Epithelial cell of proximal tubule (primary cell): ENCODE measurements around the gene MYBBP1A. TPM values are rescaled to one million over a fixed set of nuclear protein-coding genes. Genes with fewer than 3 reads are reported as not detected.
"Not testable (repeated sequence)": the region's sequence is repeated elsewhere in the genome, so short reads cannot be mapped to it uniquely, and the experiment has no call there.

Experiments
- DNase-seq: peaks from one replicate; pipeline ENCODE4 v3.0.0-alpha.2; 2011; ENCODE audit warnings: low read depth
- H3K4me3 ChIP-seq: 2 replicates; pipeline ENCODE4 v1.5.1; 2011; ENCODE audit warnings: low read depth, mild to moderate bottlenecking, low read length
- total RNA-seq: library from RNA; depleted of rRNA; stranded (reverse); fragments of >200 nt; gene quantifications from 2 replicates; pipeline ENCODE4 v1.2.3, GENCODE V29; 2015
- TF ChIP-seq, protein P1 (sequence below): conservative IDR thresholded peaks from 2 replicates; pipeline ENCODE4 v1.5.1; 2012; ENCODE audit warnings: low read depth, mild to moderate bottlenecking, low read length

The MYBBP1A gene
- total RNA-seq, 1 donor from 2014 or later = 70.9 TPM

DNA sequence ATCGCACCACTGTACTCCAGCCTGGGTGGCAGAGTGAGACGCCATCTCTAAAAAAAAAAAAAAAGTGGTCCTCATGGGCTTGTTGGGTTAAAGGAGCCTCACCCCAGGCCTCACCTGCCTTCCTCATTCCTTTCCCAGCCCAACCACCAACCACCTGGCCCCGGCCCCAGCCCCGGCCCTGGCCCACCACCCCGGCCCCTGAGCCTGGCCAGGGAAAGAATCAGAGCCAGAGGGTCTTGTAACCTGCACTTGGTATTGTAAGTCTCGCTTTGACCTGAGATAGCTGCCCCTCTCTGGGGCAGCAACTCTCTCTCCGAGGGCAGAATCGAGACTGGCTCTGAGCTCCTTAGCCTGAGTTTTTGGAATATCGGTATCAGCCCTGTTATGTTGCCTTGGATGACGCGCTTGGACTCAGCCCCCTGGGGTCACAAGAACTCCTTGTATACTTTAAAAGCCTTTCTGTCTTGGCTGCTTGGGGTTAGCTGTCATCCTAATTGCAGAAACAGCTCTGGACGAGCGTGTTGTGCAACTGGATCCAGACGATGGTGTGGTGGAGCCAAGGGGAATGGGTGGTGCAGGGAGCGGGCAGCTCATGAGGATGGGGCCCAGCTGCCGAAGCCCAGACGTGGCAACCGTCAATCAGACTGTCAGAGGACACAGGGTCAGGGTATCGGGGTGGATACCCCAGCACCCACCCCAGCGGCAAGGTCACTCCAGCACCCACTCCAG lies 43.8 kb upstream of the MYBBP1A start:
- TF ChIP-seq, protein P1, sequence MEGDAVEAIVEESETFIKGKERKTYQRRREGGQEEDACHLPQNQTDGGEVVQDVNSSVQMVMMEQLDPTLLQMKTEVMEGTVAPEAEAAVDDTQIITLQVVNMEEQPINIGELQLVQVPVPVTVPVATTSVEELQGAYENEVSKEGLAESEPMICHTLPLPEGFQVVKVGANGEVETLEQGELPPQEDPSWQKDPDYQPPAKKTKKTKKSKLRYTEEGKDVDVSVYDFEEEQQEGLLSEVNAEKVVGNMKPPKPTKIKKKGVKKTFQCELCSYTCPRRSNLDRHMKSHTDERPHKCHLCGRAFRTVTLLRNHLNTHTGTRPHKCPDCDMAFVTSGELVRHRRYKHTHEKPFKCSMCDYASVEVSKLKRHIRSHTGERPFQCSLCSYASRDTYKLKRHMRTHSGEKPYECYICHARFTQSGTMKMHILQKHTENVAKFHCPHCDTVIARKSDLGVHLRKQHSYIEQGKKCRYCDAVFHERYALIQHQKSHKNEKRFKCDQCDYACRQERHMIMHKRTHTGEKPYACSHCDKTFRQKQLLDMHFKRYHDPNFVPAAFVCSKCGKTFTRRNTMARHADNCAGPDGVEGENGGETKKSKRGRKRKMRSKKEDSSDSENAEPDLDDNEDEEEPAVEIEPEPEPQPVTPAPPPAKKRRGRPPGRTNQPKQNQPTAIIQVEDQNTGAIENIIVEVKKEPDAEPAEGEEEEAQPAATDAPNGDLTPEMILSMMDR = no peak
- DNase-seq = no peak
- no peak overlapping the region for H3K4me3 ChIP-seq

DNA sequence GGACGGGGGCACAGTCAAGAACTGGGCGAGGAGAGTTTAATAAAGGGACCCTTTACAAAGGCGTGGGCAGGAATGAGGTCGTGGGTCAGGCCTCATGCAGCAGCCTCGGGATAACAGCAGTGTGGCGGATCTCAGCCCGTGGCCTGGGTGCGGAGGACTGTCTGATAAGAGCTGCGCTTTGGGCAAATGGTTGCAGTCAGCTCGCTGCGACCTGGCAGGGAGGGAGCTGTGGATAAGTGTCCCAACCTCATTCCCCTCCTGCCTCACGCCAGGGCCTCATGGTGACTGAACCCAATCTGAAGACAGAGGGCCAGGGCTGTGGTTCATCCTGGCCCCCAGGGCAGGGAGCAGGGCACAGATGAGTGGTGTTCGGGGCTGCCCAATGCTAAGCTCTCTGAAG lies 42.8 kb upstream of the MYBBP1A start:
- H3K4me3 ChIP-seq = no peak overlapping the region
- DNase-seq = no peak
- TF ChIP-seq, protein P1 = no peak

DNA sequence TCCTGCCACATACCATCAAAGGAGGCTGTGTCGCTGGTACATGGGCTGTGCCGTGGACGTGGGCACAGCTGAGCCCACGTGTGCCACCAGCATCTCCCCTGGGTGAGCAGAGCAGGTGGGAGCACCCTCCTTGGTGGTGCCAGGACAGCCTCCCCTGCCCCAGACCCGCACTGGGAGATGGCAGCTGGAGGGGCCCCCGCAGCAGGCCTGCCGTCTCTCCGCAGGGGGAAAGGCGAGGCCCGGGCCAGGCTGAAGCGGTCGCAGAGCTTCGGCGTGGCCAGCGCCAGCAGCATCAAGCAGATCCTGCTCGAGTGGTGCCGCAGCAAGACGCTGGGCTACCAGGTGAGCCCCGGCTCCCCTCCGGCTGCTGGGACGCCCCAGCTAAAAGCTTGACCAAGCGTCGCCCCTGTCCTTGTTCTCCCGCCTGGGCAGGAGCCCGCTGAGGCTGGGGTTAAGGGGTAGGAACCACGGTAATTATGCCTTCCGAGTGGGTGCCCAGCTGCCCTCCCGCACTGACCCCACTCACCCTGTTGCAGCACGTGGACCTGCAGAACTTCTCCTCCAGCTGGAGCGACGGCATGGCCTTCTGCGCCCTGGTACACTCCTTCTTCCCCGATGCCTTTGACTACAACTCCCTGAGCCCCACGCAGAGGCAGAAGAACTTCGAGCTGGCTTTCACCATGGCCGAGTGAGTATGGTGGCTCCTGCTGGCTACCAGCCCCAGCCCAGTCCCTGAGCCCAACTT lies 41.6 kb upstream of the MYBBP1A start:
- no peak for DNase-seq
- TF ChIP-seq, protein P1 = no peak

GRCh38 chr17:4595685-4596342 lies 40.6 kb upstream of the MYBBP1A start:
- not testable (repeated sequence) for H3K4me3 ChIP-seq, DNase-seq

More for the DNA sequence above, 41.6 kb upstream of the MYBBP1A start:
- H3K4me3 ChIP-seq = no peak overlapping the region

- DNase-seq = no peak
- H3K4me3 ChIP-seq = no peak overlapping the region
- TF ChIP-seq, protein P1 = no peak
Observed at GRCh38 chr17:4594931-4595684, 39.9 kb upstream of the MYBBP1A start.

GRCh38 chr17:4594406-4594805 lies 39.2 kb upstream of the MYBBP1A start:
- TF ChIP-seq, protein P1 = no peak
- no peak for DNase-seq
- H3K4me3 ChIP-seq = no peak overlapping the region

GRCh38 chr17:4593021-4593421 lies 37.8 kb upstream of the MYBBP1A start:
- H3K4me3 ChIP-seq = no peak overlapping the region
- TF ChIP-seq, protein P1 = no peak
- DNase-seq = no peak
